Vagina (tissue), 2 donors: ENCODE results near the gene ATP2A3.

Experiments used
- CTCF ChIP-seq, 3 experiments: fragments of 450-650 bp in 2 of 3; fragments of 200-600 bp in 1 of 3; sonication (generic) in 1 of 3; IDR thresholded peaks; one replicate each; pipeline ENCODE4 v1.5.1; 2017 to 2019; ENCODE audit warnings: antibody characterized with exemption in 3 of 3, mild to moderate bottlenecking in 2 of 3, moderate library complexity in 2 of 3
- POLR2A ChIP-seq, 2 donors: fragments of 450-650 bp; IDR thresholded peaks; one replicate each; pipeline ENCODE4 v1.6.1; 2017; ENCODE audit warnings: antibody characterized with exemption in 2 of 2, mild to moderate bottlenecking in 2 of 2, moderate library complexity in 2 of 2

GRCh38 chr17:3916825-3917224 is 47.4 kb downstream of the ATP2A3 start:
- TF ChIP-seq CTCF (IDR thresholded peaks at IDR 0.05) = no peak
- TF ChIP-seq POLR2A (IDR thresholded peaks at IDR 0.05) = no peak
